Suprapubic skin (tissue), 4 donors: Measurements from ENCODE around the gene WDTC1. TPM values are rescaled to one million over a fixed set of nuclear protein-coding genes. Genes with fewer than 3 reads are reported as not detected.

ENCODE experiments used
- DNase-seq, 2 donors: peaks; one replicate each; pipeline ENCODE4 v3.0.0-alpha.2; 2019; ENCODE audit warnings: low spot score in 2 of 2
- H3K27ac ChIP-seq: fragments of 200-600 bp; sonication (generic); one replicate; pipeline ENCODE4 v1.5.1; 2019
- H3K27me3 ChIP-seq: fragments of 200-600 bp; sonication (generic); one replicate; pipeline ENCODE4 v1.5.1; 2019
- H3K36me3 ChIP-seq: fragments of 200-600 bp; sonication (generic); one replicate; pipeline ENCODE4 v1.5.1; 2019
- H3K4me1 ChIP-seq: fragments of 200-600 bp; sonication (generic); one replicate; pipeline ENCODE4 v1.5.1; 2019
- H3K4me3 ChIP-seq: fragments of 200-600 bp; sonication (generic); one replicate; pipeline ENCODE4 v1.5.1; 2019; ENCODE audit warnings: mild to moderate bottlenecking
- H3K9me3 ChIP-seq: fragments of 200-600 bp; sonication (generic); one replicate; pipeline ENCODE4 v1.5.1; 2019
- CTCF ChIP-seq, 2 donors: fragments of 200-600 bp in 1 of 2; fragments of 450-650 bp in 1 of 2; sonication (generic) in 1 of 2; IDR thresholded peaks; one replicate each; pipeline ENCODE4 v1.5.1; 2016 to 2019; ENCODE audit warnings: antibody characterized with exemption in 2 of 2, mild to moderate bottlenecking in 1 of 2, moderate library complexity in 1 of 2
- EP300 ChIP-seq: sonication (generic); formaldehyde crosslinking; IDR thresholded peaks from one replicate; pipeline ENCODE4 v1.6.1; 2017; ENCODE audit warnings: antibody characterized with exemption
- POLR2A ChIP-seq, 2 donors: fragments of 450-650 bp; IDR thresholded peaks; one replicate each; pipeline ENCODE4 v1.6.1; 2017; ENCODE audit warnings: antibody characterized with exemption in 2 of 2, mild to moderate bottlenecking in 2 of 2, moderate library complexity in 2 of 2
- POLR2AphosphoS5 ChIP-seq, 3 donors: sonication (generic); formaldehyde crosslinking; IDR thresholded peaks; one replicate each; pipeline ENCODE4 v1.6.1; 2017; ENCODE audit warnings: antibody characterized with exemption in 3 of 3
- WGBS: methylation state at CpG from one replicate; pipeline ENCODE4 v1.1.5; 2018; 5-methylcytosine and 5-hydroxymethylcytosine counted together
- total RNA-seq, 4 donors: library from RNA; depleted of rRNA; stranded (reverse); fragments of >200 nt; gene quantifications; one replicate each; pipeline ENCODE4 v1.1.0, GENCODE V29; 2016

Gene WDTC1
- total RNA-seq, 4 donors from 2014 or later, result 59.6 to 69.7 (median 64.5) TPM

- no peak for TF ChIP-seq CTCF (IDR thresholded peaks at IDR 0.05)
- no peak for TF ChIP-seq EP300
- TF ChIP-seq POLR2AphosphoS5 (IDR thresholded peaks at IDR 0.05), result no peak
- TF ChIP-seq POLR2A (IDR thresholded peaks at IDR 0.05), result no peak
- Histone ChIP-seq H3K27me3 (no peaks in the 10 kb centered on the region), H3K36me3 (peaks cover 32% of the 10 kb centered on the region), H3K27ac (no peak overlapping the region), H3K9me3 (no peaks in the 10 kb centered on the region), H3K4me3 (no peak overlapping the region), H3K4me1 (peaks cover 18% of the 10 kb centered on the region)
- no peak for DNase-seq
- 96% methylated on average over 6 of the region's 6 CpGs for WGBS
Measured at GRCh38 chr1:27338751-27339150, 104.3 kb downstream of the WDTC1 start.

- H3K36me3 ChIP-seq, result peaks cover 27% of the 10 kb centered on the region
- peaks cover 22% of the 10 kb centered on the region for H3K4me1 ChIP-seq
- DNase-seq, result no peak
- H3K27me3 ChIP-seq, result no peaks in the 10 kb centered on the region
- H3K27ac ChIP-seq, result no peak overlapping the region
- WGBS, result 63% methylated on average over 5 of the region's 5 CpGs
- no peaks in the 10 kb centered on the region for H3K9me3 ChIP-seq
- TF ChIP-seq CTCF (IDR thresholded peaks at IDR 0.05), result no peak
- no peak for TF ChIP-seq EP300
- TF ChIP-seq POLR2A (IDR thresholded peaks at IDR 0.05), result no peak
- H3K4me3 ChIP-seq, result no peak overlapping the region
Measured at GRCh38 chr1:27339213-27339612, 104.8 kb downstream of the WDTC1 start.

- Histone ChIP-seq H3K4me1 (peaks cover 29% of the 10 kb centered on the region), H3K9me3 (no peaks in the 10 kb centered on the region), H3K27me3 (no peaks in the 10 kb centered on the region), H3K36me3 (peaks cover 2% of the 10 kb centered on the region), H3K27ac (peak within 1 kb of the TSS; percentile 91), H3K4me3 (peak within 1 kb of the TSS; percentile 48)
- no peak for TF ChIP-seq EP300
- no peak for TF ChIP-seq POLR2AphosphoS5 (IDR thresholded peaks at IDR 0.05)
- no peak for TF ChIP-seq CTCF (IDR thresholded peaks at IDR 0.05)
- no peak for TF ChIP-seq POLR2A (IDR thresholded peaks at IDR 0.05)
- 18% methylated on average over 10 of the region's 22 CpGs for WGBS
- no peak for DNase-seq
Measured at GRCh38 chr1:27341525-27342252, 107.3 kb downstream of the WDTC1 start, which contains the start of gene SYTL1. SYTL1 (plus strand) TSS chr1:27342022; CDS start chr1:27345335, 3,313 bp downstream.

GRCh38 chr1:27342391-27342777 lies 108.0 kb downstream of the WDTC1 start:
- H3K27me3 ChIP-seq, result no peaks in the 10 kb centered on the region
- peak overlapping the region; percentile 48 for H3K4me3 ChIP-seq
- 52% methylated on average over 3 of the region's 8 CpGs for WGBS
- peaks cover 33% of the 10 kb centered on the region for H3K4me1 ChIP-seq
- TF ChIP-seq CTCF (IDR thresholded peaks at IDR 0.05) (no peak), POLR2A (IDR thresholded peaks at IDR 0.05) (no peak), EP300 (no peak), POLR2AphosphoS5 (IDR thresholded peaks at IDR 0.05) (no peak)
- peak overlapping the region; percentile 91 for H3K27ac ChIP-seq
- no peak for DNase-seq
- no peaks in the 10 kb centered on the region for H3K9me3 ChIP-seq
- no peaks in the 10 kb centered on the region for H3K36me3 ChIP-seq

- Histone ChIP-seq H3K4me1 (peaks cover 33% of the 10 kb centered on the region), H3K27me3 (no peaks in the 10 kb centered on the region), H3K9me3 (no peaks in the 10 kb centered on the region), H3K36me3 (no peaks in the 10 kb centered on the region), H3K27ac (peak overlapping the region; percentile 91), H3K4me3 (peak overlapping the region; percentile 48)
- WGBS, result 16% methylated on average over 6 of the region's 31 CpGs
- TF ChIP-seq POLR2AphosphoS5 (IDR thresholded peaks at IDR 0.05) (peak in 2 of 3 donors; percentile 20 to 35), EP300 (no peak), POLR2A (IDR thresholded peaks at IDR 0.05) (no peak), CTCF (IDR thresholded peaks at IDR 0.05) (no peak)
- no peak for DNase-seq
Measured at GRCh38 chr1:27342778-27343638, 108.6 kb downstream of the WDTC1 start.
